ENCODE data around the gene ABTB2.

The ABTB2 gene

GRCh38 chr11:34357701-34358257 is at the start of gene ABTB2:
Gene ABTB2, minus strand, starts transcription at chr11:34358010.
- TF ChIP-seq, protein P1, sequence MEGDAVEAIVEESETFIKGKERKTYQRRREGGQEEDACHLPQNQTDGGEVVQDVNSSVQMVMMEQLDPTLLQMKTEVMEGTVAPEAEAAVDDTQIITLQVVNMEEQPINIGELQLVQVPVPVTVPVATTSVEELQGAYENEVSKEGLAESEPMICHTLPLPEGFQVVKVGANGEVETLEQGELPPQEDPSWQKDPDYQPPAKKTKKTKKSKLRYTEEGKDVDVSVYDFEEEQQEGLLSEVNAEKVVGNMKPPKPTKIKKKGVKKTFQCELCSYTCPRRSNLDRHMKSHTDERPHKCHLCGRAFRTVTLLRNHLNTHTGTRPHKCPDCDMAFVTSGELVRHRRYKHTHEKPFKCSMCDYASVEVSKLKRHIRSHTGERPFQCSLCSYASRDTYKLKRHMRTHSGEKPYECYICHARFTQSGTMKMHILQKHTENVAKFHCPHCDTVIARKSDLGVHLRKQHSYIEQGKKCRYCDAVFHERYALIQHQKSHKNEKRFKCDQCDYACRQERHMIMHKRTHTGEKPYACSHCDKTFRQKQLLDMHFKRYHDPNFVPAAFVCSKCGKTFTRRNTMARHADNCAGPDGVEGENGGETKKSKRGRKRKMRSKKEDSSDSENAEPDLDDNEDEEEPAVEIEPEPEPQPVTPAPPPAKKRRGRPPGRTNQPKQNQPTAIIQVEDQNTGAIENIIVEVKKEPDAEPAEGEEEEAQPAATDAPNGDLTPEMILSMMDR (IDR thresholded peaks at IDR 0.05; ENCODE audit: low read depth, low read length, missing control alignments) = no peak
- peak; percentile 85 for DNase-seq (ENCODE audit: extremely low read depth, low read depth)
- H3K4me3 ChIP-seq (replicated peaks; ENCODE audit: low read depth, low read length) = peak within 1 kb of the TSS; percentile 70

- TF ChIP-seq, protein P1 (IDR thresholded peaks at IDR 0.05; ENCODE audit: low read depth, low read length, missing control alignments) = no peak
Observed at GRCh38 chr11:34407121-34407813, 49.5 kb upstream of the ABTB2 start.

GRCh38 chr11:34406413-34406812 is 48.6 kb upstream of the ABTB2 start:
- no peak for DNase-seq (ENCODE audit: extremely low read depth, low read depth)
- TF ChIP-seq, protein P1 (IDR thresholded peaks at IDR 0.05; ENCODE audit: low read depth, low read length, missing control alignments) = no peak
- no peak overlapping the region for H3K4me3 ChIP-seq (replicated peaks; ENCODE audit: low read depth, low read length)

More at GRCh38 chr11:34407121-34407813, 49.5 kb upstream of the ABTB2 start:
- no peak for DNase-seq (ENCODE audit: extremely low read depth, low read depth)
- H3K4me3 ChIP-seq (replicated peaks; ENCODE audit: low read depth, low read length) = no peak overlapping the region

DNA sequence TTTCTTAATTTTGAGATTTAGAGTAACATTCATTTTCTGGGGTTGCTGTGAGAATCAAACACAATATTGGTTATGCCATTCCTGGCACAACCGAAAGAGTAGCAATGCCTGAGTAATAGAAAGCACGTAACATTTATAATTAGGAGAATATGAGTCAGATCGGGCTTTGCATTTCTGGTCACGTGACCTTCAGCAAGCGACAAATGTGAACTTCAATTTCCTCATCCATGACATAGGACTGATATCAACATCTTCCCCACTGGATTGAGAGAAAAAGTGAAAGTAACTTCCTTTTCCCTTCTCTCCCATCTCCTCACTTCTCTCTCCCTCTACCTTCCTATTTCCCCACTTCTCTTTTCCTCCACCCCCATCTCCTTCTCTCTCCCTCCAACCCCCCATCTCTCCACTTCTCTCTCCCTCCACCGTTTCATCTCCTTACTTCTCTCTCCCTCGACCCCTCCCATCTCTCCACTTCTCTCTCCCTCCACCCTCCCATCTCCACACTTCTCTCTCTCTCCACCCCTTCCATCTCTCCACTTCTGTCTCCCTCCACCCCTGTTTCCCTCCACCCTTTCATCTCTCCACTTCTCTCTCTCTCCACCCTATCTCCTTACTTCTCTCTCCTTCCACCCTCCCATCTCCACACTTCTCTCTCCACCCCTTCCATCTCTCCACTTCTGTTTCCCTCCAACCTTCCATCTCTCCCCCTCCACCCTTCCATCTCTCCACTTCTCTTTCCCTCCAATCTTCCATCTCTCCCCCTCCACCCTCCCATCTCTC is 47.5 kb upstream of the ABTB2 start:
- TF ChIP-seq, protein P1 (IDR thresholded peaks at IDR 0.05; ENCODE audit: low read depth, low read length, missing control alignments) = no peak
- H3K4me3 ChIP-seq (replicated peaks; ENCODE audit: low read depth, low read length) = no peak overlapping the region
- DNase-seq (ENCODE audit: extremely low read depth, low read depth) = no peak

GRCh38 chr11:34404280-34404679 is 46.5 kb upstream of the ABTB2 start:
- no peak overlapping the region for H3K4me3 ChIP-seq (replicated peaks; ENCODE audit: low read depth, low read length)
- TF ChIP-seq, protein P1 (IDR thresholded peaks at IDR 0.05; ENCODE audit: low read depth, low read length, missing control alignments) = no peak
- DNase-seq (ENCODE audit: extremely low read depth, low read depth) = no peak

- TF ChIP-seq, protein P1 (IDR thresholded peaks at IDR 0.05; ENCODE audit: low read depth, low read length, missing control alignments) = no peak
- DNase-seq (ENCODE audit: extremely low read depth, low read depth) = no peak
- H3K4me3 ChIP-seq (replicated peaks; ENCODE audit: low read depth, low read length) = no peak overlapping the region
Observed at GRCh38 chr11:34403431-34403830, 45.6 kb upstream of the ABTB2 start.

Measured in HFF-Myc (cell line).